AG04449 (cell line): ENCODE data around the gene LARGE1.

Source experiments
- CTCF ChIA-PET: fragments of 350-600 bp; formaldehyde crosslinking; extraction: SDS; loops from one replicate; lab custom pipeline; 2021; ENCODE audit warnings: antibody characterized with exemption; lab: Yijun Ruan, JAX
- POLR2A ChIA-PET: fragments of 400-600, 350-600 bp; formaldehyde crosslinking; extraction: SDS; loops from one replicate; lab custom pipeline; 2020; ENCODE audit warnings: antibody characterized with exemption, inconsistent platforms; lab: Yijun Ruan, JAX
- DNase-seq: peaks from one replicate; pipeline ENCODE4 v3.0.0-alpha.2; 2010; ENCODE audit warnings: low read depth, low spot score
- H3K4me3 ChIP-seq: 2 replicates; pipeline ENCODE4 v1.5.1; 2011; ENCODE audit warnings: low read depth, mild to moderate bottlenecking, control low read depth, low read length
- TF ChIP-seq, protein P1 (sequence below): IDR thresholded peaks from one replicate; pipeline ENCODE4 v1.5.1; 2011; ENCODE audit warnings: mild to moderate bottlenecking, moderate library complexity, low read length, control low read depth, inconsistent platforms; ENCODE audit not compliant: insufficient read depth; ENCODE audit errors: missing control alignments

The LARGE1 gene

DNA sequence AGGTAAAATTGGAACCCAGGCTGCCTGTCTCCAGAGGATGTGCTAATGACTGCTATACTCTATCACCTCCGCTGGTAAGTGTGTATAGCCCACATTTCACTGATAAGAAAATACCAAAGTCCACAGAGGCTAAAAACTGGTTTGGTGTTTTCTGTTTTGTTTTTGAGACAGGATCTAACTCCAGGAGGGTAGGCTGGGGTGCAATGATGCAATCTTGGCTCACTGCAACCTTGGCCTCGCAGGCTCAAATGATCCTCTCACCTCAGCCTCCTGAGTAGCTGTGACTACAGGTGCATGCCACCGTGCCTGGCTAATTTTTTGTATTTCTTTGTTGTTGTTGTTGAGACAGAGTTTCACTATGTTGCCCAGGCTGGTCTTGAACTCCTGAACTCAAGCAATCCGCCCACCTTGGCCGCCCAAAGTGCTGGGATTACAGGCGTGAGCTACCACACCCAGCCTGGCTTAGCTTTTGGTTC is 409.8 kb downstream of the LARGE1 start:
- ChIA-PET CTCF (interaction anchor here (0.6 to 2.0 kb wide), 4 partner anchors 9 to 1645 kb away, joined by 3 to 16 read pairs (median 3); no protein-coding TSS in a partner anchor), POLR2A (no interaction called here)
- no peak for DNase-seq
- TF ChIP-seq, protein P1, sequence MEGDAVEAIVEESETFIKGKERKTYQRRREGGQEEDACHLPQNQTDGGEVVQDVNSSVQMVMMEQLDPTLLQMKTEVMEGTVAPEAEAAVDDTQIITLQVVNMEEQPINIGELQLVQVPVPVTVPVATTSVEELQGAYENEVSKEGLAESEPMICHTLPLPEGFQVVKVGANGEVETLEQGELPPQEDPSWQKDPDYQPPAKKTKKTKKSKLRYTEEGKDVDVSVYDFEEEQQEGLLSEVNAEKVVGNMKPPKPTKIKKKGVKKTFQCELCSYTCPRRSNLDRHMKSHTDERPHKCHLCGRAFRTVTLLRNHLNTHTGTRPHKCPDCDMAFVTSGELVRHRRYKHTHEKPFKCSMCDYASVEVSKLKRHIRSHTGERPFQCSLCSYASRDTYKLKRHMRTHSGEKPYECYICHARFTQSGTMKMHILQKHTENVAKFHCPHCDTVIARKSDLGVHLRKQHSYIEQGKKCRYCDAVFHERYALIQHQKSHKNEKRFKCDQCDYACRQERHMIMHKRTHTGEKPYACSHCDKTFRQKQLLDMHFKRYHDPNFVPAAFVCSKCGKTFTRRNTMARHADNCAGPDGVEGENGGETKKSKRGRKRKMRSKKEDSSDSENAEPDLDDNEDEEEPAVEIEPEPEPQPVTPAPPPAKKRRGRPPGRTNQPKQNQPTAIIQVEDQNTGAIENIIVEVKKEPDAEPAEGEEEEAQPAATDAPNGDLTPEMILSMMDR = no peak
- H3K4me3 ChIP-seq = no peak overlapping the region

DNA sequence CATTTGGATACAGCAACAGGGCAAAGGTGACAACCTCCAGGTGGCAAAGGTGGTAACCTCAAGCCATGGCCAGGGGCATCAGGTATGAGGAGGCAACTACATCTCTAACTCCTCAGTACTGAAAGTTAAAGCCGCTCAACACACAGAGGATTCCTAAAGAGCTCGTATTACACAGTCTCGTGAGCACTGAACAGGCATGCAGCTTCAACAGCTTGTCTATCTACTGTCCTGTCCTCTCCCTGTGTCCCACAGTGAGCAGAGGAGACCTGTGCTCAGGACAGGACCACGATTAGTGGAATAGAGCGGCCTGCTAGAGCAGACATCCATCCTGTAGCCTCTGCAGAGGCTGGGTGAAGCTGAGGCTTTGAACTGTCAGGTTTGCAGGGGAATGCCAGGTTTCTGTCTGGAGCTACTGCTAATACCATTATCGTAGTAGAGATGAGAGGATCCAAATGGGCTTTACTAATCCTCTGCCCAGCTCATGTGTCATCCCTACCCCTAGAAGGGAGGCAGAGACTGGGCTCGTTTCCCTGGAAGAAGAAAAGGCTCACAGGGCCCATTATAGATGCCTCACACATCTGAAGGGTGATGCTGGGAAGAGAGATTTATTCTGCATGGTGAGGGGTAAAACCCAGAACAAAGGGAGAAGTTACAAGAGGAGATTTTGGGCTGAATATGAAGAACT is 415.2 kb downstream of the LARGE1 start:
- CTCF ChIA-PET = interaction anchor here (0.7 to 1.6 kb wide), 2 partner anchors 12 to 14 kb away, joined by 3 to 4 read pairs; no protein-coding TSS in a partner anchor
- TF ChIP-seq, protein P1 = no peak
- no peak for DNase-seq
- POLR2A ChIA-PET = no interaction called here
- H3K4me3 ChIP-seq = no peak overlapping the region

DNA sequence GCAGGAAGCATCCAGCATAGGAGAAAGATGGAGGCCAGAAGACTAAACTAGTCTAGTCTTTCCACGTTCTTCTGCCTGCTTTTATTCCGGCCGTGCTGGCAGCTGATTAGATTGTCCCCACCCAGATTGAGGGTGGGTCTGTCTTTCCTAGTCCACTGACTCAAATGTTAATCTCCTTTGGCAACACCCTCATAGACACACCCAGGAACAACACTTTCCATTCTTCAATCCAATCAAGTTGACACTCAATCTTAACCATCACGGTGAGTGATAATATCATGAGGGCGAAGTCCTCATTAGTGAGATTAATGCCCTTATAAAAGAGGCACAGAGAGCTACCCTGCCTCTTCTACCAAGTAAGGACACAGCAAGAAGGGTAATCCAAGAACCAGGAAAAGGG is 424.2 kb downstream of the LARGE1 start:
- TF ChIP-seq, protein P1 = no peak
- no peak for DNase-seq
- ChIA-PET CTCF (no interaction called here), POLR2A (no interaction called here)
- no peak overlapping the region for H3K4me3 ChIP-seq

DNA sequence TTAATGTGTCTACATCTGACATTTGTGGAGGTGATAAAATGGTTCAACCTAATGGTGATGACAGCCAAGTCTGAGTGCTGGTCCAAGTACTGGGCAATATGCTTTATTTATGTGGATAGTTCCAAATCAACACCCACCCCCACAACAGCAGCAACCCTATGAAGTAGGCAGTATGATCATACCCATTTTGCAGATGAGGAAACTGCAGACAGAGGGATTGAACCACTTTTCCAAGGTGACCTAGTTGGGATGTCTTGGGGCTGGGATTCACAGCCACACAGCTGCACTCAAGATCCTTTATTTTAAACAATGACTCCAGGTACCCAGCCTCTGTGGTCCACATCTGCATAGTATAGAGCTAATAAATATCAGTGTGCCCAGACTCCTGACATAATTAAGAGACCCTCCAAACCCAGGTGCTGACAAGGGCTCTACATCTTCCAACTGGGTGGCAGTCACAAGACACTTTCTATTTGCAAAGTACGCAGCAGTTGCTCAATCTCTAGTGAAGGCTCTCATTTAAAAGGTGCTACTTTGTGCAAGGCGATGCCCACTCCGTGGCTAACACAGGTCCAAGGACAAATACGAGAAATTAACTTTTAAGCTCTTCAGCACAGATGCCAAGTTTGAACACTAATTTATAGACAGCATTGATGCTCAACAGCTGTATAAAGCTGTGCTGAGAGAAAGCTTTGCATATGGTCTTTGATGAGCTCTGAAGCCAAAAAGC is 426.6 kb downstream of the LARGE1 start:
- ChIA-PET POLR2A (no interaction called here), CTCF (interaction anchor here (1.2 to 1.8 kb wide), 3 partner anchors 11 to 25 kb away, joined by 3 to 6 read pairs (median 4); no protein-coding TSS in a partner anchor)
- DNase-seq = no peak
- no peak overlapping the region for H3K4me3 ChIP-seq
- TF ChIP-seq, protein P1 = no peak

DNA sequence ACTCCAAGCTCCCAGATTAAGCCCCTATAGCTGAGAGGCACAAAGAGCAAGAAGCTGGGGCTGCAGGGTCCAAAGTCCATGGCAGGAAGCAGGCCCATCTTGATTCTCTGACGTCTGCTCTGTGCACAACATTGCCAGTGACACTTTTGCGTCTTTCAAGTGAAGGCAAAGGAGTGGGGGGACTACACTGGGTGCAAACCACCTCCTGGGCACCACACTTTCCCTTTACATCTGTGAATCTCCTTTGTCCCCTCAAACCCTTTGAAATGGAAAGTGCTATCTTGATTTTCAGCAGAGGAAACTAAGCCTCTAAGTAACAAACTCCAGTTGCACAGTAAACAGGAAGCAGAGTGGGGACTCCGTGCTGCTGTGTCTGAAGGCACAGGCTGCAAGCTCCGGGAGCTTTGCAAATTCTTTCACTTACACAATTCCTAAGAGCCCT is 428.0 kb downstream of the LARGE1 start:
- CTCF ChIA-PET = interaction anchor here (1.3 kb wide), 1 partner anchor 21 kb away, joined by 3 read pairs; no protein-coding TSS in a partner anchor
- no peak overlapping the region for H3K4me3 ChIP-seq
- POLR2A ChIA-PET = no interaction called here
- TF ChIP-seq, protein P1 = no peak
- no peak for DNase-seq
